Neural cell (in vitro differentiated cells): ENCODE measurements around the gene CDH6. TPM values are rescaled to one million over a fixed set of nuclear protein-coding genes. Genes with fewer than 3 reads are reported as not detected.
A peak's percentile ranks its signal among the peaks of the same experiment; 100 is the strongest.

ENCODE experiments used
- H2AFZ ChIP-seq: fragments of 200-600, 300-800 bp; sonication (generic), shearing (Covaris generic); 2 replicates; pipeline ENCODE4 v1.6.0; 2014; ENCODE audit warnings: low read depth, mild to moderate bottlenecking, antibody characterized with exemption, low read length, moderate library complexity
- H3F3A ChIP-seq: fragments of 200-600 bp; shearing (Covaris generic); 2 replicates; pipeline ENCODE4 v1.6.1; 2016; ENCODE audit warnings: mild to moderate bottlenecking, moderate library complexity, mixed read lengths, antibody characterized with exemption, low read length; ENCODE audit not compliant: insufficient read depth, poor library complexity, severe bottlenecking
- H3K27ac ChIP-seq: fragments of 200-600, 300-800 bp; sonication (generic), shearing (Covaris generic); 2 replicates; pipeline ENCODE4 v1.5.1; 2014; ENCODE audit warnings: mild to moderate bottlenecking, low read length, moderate library complexity
- H3K27me3 ChIP-seq: fragments of 300-800, 200-600 bp; sonication (generic), shearing (Covaris generic); 2 replicates; pipeline ENCODE4 v1.6.0; 2014; ENCODE audit warnings: mild to moderate bottlenecking, low read depth, low read length, moderate library complexity; ENCODE audit not compliant: insufficient read depth
- H3K36me3 ChIP-seq: fragments of 300-800, 200-600 bp; sonication (generic), shearing (Covaris generic); 2 replicates; pipeline ENCODE4 v1.5.1; 2014; ENCODE audit warnings: mild to moderate bottlenecking, antibody characterized with exemption, low read length, moderate library complexity; ENCODE audit not compliant: insufficient read depth
- H3K4me2 ChIP-seq: fragments of 300-800, 200-600 bp; sonication (generic), shearing (Covaris generic); 2 replicates; pipeline ENCODE4 v1.6.0; 2014; ENCODE audit warnings: mild to moderate bottlenecking, low read length
- H3K4me3 ChIP-seq: fragments of 300-800, 200-600 bp; sonication (generic), shearing (Covaris generic); 2 replicates; pipeline ENCODE4 v1.5.1; 2014; ENCODE audit warnings: mild to moderate bottlenecking, low read length, moderate library complexity
- H3K79me2 ChIP-seq: fragments of 200-600 bp; shearing (Covaris generic); replicated peaks from 2 replicates; pipeline ENCODE4 v1.6.0; 2014; ENCODE audit warnings: mild to moderate bottlenecking, low read length, moderate library complexity; ENCODE audit not compliant: insufficient read depth
- H3K9ac ChIP-seq: fragments of 300-800, 200-600 bp; sonication (generic), shearing (Covaris generic); 2 replicates; pipeline ENCODE4 v1.6.1; 2016; ENCODE audit warnings: mild to moderate bottlenecking, low read length, mixed read lengths
- H3K9me2 ChIP-seq: fragments of 200-600 bp; shearing (Covaris generic); 2 replicates; pipeline ENCODE4 v1.6.1; 2016; ENCODE audit warnings: mild to moderate bottlenecking, low read length, mixed read lengths; ENCODE audit not compliant: insufficient read depth
- H3K9me3 ChIP-seq: fragments of 200-600, 300-800 bp; sonication (generic), shearing (Covaris generic); 2 replicates; pipeline ENCODE4 v1.6.1; 2016; ENCODE audit warnings: mild to moderate bottlenecking, mixed run types, low read length, moderate library complexity, mixed read lengths
- H4K20me1 ChIP-seq: fragments of 200-600 bp; shearing (Covaris generic); 2 replicates; pipeline ENCODE4 v1.6.1; 2016; ENCODE audit warnings: mild to moderate bottlenecking, mixed run types; ENCODE audit not compliant: insufficient read depth
- EP300 ChIP-seq: fragments of 450-650 bp; conservative IDR thresholded peaks from 2 replicates; pipeline ENCODE4 v1.6.1; 2014; ENCODE audit warnings: antibody characterized with exemption, mild to moderate bottlenecking, moderate library complexity; ENCODE audit not compliant: poor library complexity, severe bottlenecking
- EZH2 ChIP-seq: fragments of 200-600, 300-800 bp; shearing (Covaris generic), sonication (generic); IDR thresholded peaks from 2 replicates; pipeline ENCODE4 v1.6.1; 2014; ENCODE audit warnings: antibody characterized with exemption, low read length, borderline replicate concordance, mild to moderate bottlenecking; ENCODE audit not compliant: insufficient read depth, poor library complexity, severe bottlenecking
- MXI1 ChIP-seq: fragments of 450-650 bp; conservative IDR thresholded peaks from 2 replicates; pipeline ENCODE4 v1.6.1; 2014; ENCODE audit warnings: antibody characterized with exemption, mild to moderate bottlenecking; ENCODE audit not compliant: poor library complexity, severe bottlenecking
- POLR2AphosphoS5 ChIP-seq: IDR thresholded peaks from 2 replicates; pipeline ENCODE4 v1.6.1; 2012
- RAD21 ChIP-seq: fragments of 450-650 bp; conservative IDR thresholded peaks from 2 replicates; pipeline ENCODE4 v1.6.1; 2014; ENCODE audit warnings: antibody characterized with exemption, mild to moderate bottlenecking, moderate library complexity
- SMC3 ChIP-seq: fragments of 450-650 bp; conservative IDR thresholded peaks from 2 replicates; pipeline ENCODE4 v1.6.1; 2014; ENCODE audit warnings: antibody characterized with exemption, mild to moderate bottlenecking, moderate library complexity; ENCODE audit not compliant: poor library complexity
- TAF1 ChIP-seq: IDR thresholded peaks from 2 replicates; pipeline ENCODE4 v1.6.1; 2012; ENCODE audit warnings: low read depth
- polyA plus RNA-seq: library from polyadenylated mRNA; depleted of rRNA; stranded (reverse); fragments of >200 nt; gene quantifications from 2 replicates; pipeline ENCODE4 v1.2.3, GENCODE V29; 2014
- TF ChIP-seq, protein P1 (sequence below): fragments of 450-650 bp; IDR thresholded peaks from 2 replicates; pipeline ENCODE4 v1.5.1; 2014; ENCODE audit warnings: antibody characterized with exemption, mild to moderate bottlenecking, moderate library complexity; ENCODE audit not compliant: poor library complexity, severe bottlenecking
- TF ChIP-seq, protein P2 (sequence below): IDR thresholded peaks from 2 replicates; pipeline ENCODE4 v1.6.1; 2012; ENCODE audit warnings: borderline replicate concordance

The CDH6 gene
- polyA plus RNA-seq, 1 donor from 2014 or later = 2.1 TPM

DNA sequence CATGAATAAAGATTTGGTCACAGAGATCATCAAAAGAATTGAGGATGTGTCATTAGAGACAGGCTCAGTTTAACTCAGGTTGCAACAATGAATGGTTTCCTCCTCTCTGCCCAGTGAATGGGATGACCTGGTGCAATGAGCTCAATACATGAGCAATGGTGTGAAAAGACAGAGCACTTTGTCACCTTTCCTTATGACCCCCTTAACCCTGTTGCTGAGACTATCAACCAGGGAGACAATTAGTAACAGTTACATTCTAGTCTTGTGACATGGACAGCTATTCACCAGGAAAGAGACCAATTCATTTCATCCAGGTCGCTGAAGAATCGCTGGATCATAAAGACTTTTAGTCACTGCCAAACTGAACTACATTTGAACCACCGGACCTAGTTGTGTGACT, 19.9 kb upstream of the CDH6 start:
- Histone ChIP-seq H3K36me3 (no peaks in the 10 kb centered on the region), H3F3A (no peaks in the 10 kb centered on the region), H3K79me2 (no peaks in the 10 kb centered on the region), H3K9ac (no peak overlapping the region), H3K4me2 (no peak overlapping the region), H3K4me3 (no peak overlapping the region), H3K9me3 (no peaks in the 10 kb centered on the region), H3K9me2 (no peaks in the 10 kb centered on the region), H4K20me1 (no peaks in the 10 kb centered on the region), H3K27me3 (no peaks in the 10 kb centered on the region), H3K27ac (no peak overlapping the region), H2AFZ (no peak overlapping the region)
- TF ChIP-seq, protein P1, sequence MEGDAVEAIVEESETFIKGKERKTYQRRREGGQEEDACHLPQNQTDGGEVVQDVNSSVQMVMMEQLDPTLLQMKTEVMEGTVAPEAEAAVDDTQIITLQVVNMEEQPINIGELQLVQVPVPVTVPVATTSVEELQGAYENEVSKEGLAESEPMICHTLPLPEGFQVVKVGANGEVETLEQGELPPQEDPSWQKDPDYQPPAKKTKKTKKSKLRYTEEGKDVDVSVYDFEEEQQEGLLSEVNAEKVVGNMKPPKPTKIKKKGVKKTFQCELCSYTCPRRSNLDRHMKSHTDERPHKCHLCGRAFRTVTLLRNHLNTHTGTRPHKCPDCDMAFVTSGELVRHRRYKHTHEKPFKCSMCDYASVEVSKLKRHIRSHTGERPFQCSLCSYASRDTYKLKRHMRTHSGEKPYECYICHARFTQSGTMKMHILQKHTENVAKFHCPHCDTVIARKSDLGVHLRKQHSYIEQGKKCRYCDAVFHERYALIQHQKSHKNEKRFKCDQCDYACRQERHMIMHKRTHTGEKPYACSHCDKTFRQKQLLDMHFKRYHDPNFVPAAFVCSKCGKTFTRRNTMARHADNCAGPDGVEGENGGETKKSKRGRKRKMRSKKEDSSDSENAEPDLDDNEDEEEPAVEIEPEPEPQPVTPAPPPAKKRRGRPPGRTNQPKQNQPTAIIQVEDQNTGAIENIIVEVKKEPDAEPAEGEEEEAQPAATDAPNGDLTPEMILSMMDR = no peak
- TF ChIP-seq, protein P2, sequence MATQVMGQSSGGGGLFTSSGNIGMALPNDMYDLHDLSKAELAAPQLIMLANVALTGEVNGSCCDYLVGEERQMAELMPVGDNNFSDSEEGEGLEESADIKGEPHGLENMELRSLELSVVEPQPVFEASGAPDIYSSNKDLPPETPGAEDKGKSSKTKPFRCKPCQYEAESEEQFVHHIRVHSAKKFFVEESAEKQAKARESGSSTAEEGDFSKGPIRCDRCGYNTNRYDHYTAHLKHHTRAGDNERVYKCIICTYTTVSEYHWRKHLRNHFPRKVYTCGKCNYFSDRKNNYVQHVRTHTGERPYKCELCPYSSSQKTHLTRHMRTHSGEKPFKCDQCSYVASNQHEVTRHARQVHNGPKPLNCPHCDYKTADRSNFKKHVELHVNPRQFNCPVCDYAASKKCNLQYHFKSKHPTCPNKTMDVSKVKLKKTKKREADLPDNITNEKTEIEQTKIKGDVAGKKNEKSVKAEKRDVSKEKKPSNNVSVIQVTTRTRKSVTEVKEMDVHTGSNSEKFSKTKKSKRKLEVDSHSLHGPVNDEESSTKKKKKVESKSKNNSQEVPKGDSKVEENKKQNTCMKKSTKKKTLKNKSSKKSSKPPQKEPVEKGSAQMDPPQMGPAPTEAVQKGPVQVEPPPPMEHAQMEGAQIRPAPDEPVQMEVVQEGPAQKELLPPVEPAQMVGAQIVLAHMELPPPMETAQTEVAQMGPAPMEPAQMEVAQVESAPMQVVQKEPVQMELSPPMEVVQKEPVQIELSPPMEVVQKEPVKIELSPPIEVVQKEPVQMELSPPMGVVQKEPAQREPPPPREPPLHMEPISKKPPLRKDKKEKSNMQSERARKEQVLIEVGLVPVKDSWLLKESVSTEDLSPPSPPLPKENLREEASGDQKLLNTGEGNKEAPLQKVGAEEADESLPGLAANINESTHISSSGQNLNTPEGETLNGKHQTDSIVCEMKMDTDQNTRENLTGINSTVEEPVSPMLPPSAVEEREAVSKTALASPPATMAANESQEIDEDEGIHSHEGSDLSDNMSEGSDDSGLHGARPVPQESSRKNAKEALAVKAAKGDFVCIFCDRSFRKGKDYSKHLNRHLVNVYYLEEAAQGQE = no peak
- TF ChIP-seq MXI1 (no peak), POLR2AphosphoS5 (no peak), EZH2 (no peak), TAF1 (no peak), EP300 (no peak), SMC3 (no peak), RAD21 (no peak)

DNA sequence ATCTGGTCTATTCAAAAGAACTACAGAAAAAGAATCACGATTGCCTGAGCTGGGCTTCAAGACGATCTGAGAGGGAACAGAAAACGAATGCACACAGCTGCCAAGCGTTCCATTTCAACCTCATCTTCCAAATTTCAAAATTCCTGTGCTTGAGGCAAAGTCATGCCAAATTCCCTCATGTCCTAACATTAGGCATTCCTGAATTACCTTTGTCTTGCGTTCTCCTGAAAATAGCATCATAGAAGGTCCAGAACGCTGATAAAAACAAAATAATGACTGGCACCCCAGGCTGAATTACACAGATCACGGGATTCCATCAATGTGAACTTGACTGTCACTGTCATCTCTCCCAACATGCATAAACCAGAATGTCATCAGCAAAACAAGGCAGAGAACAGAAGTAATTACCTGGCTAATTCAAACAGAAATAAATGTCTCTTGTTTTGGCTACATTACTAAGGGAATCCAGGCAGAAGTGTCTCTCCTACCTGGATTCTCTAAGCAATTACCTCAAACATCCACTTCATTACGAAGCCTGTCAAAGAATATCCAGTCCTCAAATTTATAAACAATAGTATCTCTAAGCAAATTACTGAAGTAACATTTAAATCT, 12.0 kb upstream of the CDH6 start:
- no peaks in the 10 kb centered on the region for H3K9me3 ChIP-seq
- no peak overlapping the region for H3K9ac ChIP-seq
- no peaks in the 10 kb centered on the region for H3K79me2 ChIP-seq
- peak overlapping the region; percentile 26 for H3K4me3 ChIP-seq
- no peak overlapping the region for H3K27ac ChIP-seq
- H3K4me2 ChIP-seq = no peak overlapping the region
- no peaks in the 10 kb centered on the region for H3K27me3 ChIP-seq
- no peaks in the 10 kb centered on the region for H3K36me3 ChIP-seq
- TF ChIP-seq POLR2AphosphoS5 (peak; percentile 33), TAF1 (no peak), EP300 (peak; percentile 65), MXI1 (no peak), SMC3 (no peak)
- H3F3A ChIP-seq = no peaks in the 10 kb centered on the region
- H2AFZ ChIP-seq = no peak overlapping the region
- no peaks in the 10 kb centered on the region for H3K9me2 ChIP-seq
- H4K20me1 ChIP-seq = no peaks in the 10 kb centered on the region
